ENCODE measurements around the gene DMRTB1.

DNA sequence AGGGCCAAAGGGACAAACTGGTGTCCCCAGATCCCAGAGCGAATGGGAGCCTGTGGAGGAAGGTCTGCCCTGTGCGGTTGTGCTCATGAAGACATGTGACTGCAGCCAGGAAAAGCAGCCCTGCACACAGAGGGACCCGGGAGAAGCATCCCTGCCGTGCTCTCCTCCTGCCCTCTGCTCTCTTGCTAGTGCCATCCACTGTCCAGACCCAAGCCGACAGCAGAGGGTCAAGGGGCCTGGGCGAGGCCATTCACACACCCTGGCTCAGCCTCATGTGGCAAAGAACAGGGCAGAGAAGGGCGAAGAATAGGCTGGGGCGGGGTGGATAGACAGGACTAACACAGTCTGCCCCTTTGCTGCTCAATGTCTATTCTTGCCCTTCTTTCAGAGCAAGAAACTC is 17.4 kb downstream of the DMRTB1 start:
- TF ChIP-seq, protein P1, sequence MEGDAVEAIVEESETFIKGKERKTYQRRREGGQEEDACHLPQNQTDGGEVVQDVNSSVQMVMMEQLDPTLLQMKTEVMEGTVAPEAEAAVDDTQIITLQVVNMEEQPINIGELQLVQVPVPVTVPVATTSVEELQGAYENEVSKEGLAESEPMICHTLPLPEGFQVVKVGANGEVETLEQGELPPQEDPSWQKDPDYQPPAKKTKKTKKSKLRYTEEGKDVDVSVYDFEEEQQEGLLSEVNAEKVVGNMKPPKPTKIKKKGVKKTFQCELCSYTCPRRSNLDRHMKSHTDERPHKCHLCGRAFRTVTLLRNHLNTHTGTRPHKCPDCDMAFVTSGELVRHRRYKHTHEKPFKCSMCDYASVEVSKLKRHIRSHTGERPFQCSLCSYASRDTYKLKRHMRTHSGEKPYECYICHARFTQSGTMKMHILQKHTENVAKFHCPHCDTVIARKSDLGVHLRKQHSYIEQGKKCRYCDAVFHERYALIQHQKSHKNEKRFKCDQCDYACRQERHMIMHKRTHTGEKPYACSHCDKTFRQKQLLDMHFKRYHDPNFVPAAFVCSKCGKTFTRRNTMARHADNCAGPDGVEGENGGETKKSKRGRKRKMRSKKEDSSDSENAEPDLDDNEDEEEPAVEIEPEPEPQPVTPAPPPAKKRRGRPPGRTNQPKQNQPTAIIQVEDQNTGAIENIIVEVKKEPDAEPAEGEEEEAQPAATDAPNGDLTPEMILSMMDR (IDR thresholded peaks at IDR 0.05), result no peak
- no peak for TF ChIP-seq POLR2A (IDR thresholded peaks at IDR 0.05)

Data from right lobe of liver (tissue), 4 donors.